Activated CD4-positive, alpha-beta T cell treated with anti-CD3 and anti-CD28 coated beads, Interleukin-10, Interleukin-2, amounts not matched to agents 100 ng/mL and 50 ng/mL, durations not matched to agents 16 hours and 8 hours (primary cell): ENCODE results near the gene GALNT18.

Experiments used
- DNase-seq: peaks from one replicate; pipeline ENCODE4 v3.0.0-alpha.2; 2020

Gene GALNT18

DNA sequence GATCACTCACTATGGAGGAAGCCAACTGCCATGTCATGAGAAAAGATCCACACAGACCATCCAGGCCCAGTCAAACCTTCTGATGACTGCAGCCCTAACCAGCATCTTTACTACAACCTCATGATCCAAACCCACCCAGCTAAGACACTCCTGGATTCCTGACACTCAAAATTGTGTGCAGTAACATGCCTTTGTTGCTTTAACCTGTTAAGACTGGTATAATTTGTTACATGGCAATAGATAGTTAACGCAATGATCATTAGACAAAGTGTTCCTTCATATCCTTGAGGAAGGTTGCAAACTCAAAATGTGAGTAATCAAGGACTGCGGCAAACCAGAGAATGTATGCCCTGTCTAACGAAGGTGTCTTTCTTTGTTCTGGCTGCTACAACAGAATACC, 221.7 kb downstream of the GALNT18 start:
- DNase-seq = no peak

DNA sequence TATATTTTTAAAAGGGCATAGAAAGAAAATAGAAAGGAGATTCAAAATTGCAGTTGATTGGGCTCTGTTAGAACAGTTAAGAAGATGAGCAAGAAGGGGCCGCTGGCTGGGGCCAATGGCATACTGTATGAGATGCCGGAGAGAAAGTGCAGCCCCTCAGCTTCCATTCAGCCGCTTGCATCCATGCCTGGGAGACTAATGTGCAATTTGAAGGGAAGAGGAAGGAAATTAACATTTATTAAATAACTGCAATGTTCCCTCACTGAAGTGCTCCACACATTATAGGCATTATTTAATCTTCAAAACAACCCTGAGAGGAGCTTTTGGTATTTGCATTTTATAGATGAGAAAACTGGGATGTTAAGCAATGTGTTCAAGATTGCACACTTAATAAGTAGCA, 224.0 kb downstream of the GALNT18 start:
- no peak for DNase-seq

DNA sequence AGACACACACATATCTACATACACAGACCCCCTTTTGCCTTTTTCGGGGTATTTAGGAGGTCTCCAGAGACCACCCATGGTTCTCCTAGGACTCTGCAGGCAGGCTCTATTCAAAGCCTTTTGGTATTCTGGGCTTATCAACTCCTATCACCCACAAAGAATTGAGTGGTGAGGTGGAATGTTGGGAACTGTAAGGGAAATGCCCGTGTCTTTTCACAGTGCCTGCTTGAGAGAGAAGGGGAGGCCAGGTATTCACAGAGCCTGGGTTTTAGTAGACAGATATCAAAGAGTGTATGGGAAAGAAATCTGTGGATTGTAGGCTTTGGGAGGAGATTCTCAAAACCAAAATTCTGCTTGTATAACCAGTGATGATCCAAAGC, 224.8 kb downstream of the GALNT18 start:
- no peak for DNase-seq

DNA sequence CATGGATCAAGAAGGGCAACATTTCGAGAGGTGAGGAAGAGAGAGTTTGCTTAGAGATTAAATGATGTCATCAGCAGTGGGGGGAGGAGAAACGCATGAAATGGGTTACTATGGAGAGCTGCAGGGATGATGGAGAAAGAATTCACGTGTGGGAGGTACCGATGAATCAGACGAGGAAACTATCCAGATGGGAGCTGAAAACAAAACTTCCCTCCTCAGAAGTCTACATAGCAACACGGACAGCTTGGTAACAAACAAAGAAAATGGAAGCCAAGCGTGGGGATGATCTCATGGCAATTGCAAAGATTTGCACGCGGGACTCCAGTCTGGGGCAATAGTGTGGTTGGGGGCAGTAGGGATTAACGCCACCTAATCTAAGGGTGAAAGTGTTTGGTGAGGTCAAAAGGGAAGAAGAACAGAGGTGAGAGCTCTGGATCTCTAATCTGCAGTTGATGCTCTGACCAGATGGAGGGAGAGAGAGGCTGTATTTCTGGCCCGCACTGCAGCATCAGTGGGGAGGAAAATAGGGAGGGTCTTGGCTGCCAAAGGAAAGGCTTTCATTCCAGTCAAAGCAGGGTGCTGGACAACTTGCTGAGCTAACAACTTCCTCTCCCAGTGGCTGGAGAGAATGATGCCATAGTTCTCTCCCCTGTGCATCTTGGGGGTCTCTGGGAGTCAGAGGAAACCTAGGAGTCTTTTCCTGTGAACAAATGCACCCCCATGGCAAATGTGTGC, 225.3 kb downstream of the GALNT18 start:
- no peak for DNase-seq

DNA sequence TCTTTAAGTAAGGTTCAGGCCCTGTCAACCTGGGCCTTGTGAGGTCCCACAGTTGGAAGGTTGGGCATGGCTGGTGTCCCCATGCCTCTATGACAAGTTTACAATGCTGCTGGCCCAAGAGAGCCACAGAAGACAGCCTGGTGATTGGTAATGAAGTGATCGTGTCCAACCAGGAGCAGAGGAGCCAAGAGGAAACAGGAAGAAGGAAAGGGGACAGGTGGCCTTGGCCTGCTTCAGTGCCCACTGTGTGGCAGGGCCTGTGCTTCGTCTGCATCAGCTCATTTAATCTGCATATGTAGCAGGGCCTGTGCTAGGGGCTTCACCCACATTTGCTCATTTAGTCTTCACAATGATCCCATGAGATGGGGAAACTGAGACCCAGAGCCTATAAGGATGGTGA, 226.7 kb downstream of the GALNT18 start:
- DNase-seq = no peak

DNA sequence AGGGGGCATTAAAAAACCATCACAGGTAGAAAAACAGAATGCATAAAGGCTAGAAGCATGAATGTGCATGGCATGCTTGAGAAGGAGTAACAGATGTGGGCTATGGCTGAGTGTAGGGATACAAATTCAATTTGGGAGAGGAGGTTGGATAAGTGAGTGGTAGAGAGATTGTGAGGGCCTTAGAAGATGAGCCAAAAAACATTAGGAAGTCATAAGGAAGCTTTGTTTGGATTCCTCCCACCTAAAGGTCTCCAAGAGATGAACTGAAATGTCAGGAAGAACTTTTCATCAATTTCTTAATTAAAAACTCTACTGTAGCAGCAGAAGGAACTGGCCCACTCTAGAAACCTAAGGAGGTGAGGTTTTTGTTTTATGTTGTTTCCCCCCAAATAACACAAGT, 227.6 kb downstream of the GALNT18 start:
- no peak for DNase-seq

DNA sequence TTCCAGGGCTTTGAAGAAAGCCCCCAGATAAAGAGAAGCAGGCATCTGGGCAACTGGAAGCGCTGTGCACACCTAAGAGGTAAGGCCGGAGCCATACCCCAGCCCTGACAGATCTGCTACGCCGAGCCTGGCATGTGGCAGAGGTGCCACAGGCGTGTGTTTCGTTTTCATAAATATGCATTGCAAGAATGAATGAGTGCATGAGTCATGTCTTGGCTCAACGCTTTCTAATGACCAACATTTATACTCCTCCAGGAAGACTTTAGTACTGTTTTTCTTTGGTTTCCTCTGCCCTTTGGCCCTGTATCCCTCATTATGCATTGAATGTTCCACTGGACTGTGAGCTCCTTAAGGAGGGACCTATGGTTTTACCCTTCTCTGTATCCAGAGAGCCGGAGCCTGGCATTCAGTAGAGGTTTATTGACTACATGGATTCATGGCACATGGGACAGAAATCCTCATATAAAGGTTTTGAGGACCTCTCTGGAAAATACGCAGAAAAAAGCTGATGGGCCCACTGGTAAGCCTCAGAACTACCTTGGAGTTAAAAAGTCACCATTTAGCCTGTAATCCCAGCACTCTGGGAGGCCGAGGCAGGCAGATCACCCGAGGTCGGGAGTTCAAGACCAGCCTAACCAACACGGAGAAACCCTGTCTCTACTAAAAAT, 229.9 kb downstream of the GALNT18 start:
- no peak for DNase-seq

DNA sequence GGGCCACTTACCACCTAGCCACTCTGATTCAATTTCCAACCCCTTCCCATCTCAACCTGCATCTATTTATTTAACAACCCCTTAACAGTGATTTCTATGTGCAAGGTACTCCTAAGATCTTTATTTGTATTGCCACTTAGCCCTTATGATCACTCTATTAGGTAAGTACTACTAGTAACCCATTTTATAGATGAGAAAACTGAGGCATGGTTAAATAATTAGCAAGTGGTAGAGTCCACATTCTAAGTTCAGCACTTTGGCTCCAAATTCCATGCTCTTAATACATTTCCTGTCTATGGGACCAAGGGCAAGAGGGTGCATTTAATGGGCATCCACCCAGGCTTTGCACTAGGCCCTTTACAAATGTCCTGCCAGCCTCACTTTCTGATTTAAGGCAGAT, 230.6 kb downstream of the GALNT18 start:
- DNase-seq = no peak

DNA sequence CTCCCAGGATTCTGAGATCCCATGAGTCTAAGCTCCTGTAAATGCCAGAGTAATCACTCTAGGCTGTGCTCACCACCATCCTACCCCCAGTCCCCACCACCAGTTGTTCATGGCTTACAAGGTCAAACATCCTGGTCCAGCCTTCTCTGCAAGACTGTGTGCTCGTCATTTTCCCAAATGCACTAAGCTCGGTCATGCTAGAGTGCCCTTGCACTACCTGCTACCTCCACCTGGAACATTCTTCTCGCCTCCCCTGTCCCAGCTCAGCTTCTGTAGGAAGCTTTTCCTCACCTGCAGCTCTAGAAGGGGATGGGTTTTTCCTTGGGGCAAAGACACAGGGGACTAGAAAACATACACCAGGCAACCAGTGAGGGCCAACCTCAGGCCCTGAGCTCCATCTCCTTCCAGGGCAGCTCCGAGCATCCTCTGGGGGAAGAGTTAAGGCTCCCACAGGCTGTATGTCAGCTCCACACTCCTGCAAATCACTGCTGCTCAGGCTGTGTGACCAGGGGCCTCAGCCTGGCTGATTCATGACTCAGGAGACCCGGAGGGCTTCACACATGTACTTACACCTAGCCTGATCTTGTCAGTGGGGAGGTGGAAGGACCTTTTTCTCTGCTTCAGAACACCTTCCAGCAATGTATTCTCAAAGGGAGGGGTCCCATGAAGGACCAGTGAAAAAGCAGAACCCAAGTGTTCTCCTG, 231.6 kb downstream of the GALNT18 start:
- DNase-seq = no peak

DNA sequence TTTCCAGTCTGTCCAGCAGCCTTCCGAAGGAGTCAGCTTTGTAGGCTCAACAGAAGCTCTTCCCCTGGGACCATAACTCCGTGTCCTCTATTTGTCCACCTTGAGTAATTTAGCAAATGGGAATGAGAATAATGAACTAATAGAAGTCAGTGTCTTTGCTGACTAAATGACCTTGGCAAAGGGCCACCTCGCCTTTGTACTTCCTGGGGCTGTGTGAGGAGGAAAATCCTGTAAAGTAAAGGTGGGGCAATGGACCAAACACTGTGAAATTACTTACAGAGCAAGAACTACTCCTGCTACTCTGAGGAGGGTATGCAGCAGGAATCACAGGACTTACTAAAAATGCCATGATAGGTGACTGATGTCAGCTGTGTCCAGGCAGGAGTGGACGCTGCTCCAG, 232.6 kb downstream of the GALNT18 start:
- DNase-seq = no peak

DNA sequence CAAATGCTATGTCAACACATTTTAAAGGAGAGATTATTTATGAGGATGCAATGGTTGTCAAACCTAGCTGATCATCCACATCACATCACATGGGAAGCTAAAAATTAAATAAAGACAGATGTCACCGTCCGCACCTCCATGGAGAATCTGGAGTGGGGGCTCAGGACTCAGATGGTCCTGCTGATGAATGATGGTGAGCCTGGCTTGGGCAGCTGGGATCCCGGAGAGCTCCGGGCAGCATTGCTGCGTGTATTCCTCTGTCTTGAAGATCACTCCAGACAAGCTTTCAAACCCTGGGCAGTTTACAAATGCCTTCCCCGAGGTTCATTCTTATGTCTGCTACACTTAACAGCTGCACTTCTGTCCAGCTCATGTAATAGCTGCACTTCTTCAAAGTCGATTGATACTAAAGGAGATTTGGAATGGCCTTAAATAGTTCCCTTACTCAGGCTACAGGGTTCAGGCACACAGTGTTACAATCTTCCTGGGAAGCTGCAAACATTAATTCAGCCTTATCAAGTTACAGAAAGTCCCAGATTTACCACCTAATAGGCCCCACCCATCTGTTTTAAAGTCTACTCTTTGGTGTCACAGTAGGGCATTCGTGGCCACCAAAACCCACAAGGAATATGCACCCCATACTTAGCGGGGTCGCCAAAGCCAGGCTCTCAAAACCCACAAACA, 234.0 kb downstream of the GALNT18 start:
- no peak for DNase-seq

DNA sequence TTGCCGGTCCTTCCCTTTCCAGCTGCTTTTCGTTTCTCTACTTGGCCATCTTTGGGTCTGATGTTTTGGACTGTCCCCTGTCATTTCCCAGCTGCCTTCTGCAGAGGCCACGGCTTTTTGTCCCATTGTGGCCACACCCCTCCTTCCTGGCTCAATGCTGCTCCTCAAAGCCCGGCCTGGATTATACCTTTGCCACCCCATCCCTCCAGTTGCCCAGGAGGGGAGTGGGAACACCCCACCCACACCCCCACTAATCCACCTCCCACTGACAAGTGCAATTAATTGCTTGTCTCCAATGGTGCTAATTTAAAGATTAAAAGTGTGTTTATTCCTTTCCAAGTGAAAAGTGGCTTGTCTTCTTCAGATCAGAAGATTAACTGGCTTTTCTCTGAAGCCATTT, 234.6 kb downstream of the GALNT18 start:
- DNase-seq = no peak

DNA sequence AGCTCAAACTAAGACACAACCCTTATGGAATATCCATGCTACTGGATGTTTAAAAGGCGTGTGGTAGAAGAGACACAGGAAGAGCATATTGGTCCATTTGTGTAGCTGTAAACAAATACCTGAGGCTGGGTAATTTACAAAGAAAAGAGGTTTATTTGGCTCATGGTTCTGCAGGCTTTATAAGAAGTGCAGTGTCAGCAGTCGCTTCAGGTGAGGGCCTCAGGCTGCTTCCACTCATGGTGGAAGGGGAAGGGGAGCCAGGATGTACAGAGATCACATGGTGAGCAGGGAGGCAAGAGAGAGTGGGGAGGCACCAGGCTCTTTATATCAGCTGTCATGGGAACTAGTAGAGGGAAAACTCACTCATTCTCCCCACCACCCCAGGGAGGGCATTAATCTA, 237.0 kb downstream of the GALNT18 start:
- DNase-seq = no peak

DNA sequence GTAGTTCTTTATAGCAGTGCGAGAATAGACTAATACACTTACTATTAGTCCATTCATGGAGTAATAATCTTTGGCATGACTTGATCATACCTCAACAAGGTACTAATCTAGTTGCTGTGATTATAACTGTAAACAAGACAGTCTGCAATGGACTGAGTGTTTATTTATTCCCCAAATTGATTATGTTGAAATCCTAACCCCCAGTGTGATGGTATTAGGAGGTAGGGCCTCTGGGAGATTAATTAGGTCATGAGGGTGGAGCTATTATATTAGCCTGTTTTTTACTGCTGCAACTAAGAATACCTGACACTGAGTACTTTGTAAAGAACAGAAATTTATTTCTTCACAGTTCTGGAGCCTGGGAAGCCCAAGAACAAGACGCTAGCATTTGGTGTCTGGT, 237.8 kb downstream of the GALNT18 start:
- no peak for DNase-seq

DNA sequence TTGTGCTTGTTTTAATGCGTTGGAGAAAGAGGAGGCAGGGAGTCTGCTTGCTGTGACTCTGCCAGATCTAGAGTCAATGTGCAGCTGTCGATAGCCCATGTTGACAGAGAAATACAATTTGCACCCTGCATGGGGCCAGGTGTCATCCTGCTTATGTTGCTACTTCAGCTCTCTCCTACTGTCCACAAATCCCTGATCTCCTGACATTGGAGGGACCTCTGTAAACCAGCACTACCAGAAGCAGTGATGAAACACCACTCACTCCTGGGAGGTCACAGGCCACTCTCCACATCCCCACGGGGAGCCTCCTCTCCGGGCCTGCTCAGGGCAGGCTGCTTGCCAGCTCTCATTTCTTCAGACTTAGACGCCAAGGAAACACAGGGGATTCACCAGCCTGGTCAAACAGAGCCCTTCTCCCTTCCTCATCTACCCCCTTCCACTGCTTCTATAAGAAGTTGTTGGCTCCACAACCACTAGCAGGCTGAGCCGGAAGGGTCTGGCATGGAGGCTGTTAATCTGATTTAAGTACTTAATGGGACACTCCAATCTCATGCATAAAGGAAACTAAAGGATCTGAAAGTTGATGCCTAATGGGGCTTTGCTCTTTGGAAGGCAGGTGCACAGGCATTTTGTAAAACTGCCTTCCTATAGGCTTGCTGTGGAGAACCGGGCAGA, 238.8 kb downstream of the GALNT18 start:
- DNase-seq = no peak

DNA sequence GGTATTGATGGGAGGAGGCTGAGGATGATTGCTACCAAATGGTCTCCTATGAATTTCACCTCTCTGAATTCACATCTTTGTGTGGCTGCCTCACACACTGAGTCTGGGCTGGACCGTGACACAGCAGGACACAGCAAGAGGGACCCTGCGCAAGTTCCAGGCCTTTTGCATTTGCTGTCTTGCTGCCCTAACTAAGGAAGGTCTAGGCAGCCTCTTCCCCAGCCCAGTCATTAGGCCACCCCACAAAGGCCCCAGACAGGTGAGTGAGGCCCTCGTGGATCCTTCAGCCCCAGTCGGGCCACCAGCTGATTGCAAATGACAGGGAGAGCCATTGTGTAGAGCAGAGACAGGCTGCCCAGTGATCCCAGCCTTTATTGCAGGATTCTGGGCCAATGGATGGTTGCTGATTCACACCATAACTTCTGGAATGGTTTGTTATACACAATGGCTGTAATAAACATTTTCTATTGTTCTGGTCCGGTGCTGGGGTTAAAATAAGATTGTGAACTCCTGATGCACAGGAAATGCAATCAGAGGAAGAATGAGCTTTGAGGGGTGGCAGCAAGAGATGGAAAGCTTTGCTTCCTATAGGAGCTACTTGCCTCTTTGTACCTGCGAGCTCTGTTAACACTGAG, 240.2 kb downstream of the GALNT18 start:
- DNase-seq = no peak

DNA sequence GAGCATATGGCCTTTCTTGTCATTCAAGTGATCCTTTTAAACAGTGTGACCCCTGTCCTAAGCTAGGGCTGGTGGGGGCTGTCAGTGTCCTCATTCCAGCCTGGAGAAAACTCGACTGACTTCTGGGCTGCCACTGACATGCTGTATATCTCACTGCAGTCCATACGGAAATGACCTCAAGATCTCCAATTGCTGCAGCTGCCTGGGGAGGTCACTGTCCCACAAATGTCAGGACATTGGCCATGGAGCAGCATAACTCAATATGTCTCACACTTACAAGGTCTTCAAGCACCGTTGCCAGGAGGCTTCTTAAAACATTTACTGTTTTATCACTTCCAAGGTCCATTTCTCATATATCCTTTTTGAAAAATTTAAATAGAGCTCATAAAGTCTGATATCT, 240.9 kb downstream of the GALNT18 start:
- DNase-seq = no peak

DNA sequence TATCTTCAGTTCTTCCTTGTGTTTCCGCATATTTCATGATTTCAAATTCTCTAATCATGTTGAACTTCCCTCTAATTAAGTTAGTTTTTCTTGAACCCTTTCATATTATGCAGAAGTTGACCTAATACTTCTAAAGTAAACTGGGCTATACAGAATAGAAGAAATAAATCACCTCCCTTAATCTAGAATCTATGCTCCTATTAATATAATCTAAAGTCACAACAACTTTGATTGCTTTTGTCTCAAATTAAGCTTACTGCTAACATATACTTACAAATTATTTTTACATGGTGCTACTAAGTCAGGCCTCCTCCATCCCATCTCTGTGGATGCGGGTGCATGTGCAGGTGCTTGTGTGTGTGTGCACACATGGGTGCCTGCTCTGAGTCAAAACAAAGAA, 241.5 kb downstream of the GALNT18 start:
- DNase-seq = no peak

DNA sequence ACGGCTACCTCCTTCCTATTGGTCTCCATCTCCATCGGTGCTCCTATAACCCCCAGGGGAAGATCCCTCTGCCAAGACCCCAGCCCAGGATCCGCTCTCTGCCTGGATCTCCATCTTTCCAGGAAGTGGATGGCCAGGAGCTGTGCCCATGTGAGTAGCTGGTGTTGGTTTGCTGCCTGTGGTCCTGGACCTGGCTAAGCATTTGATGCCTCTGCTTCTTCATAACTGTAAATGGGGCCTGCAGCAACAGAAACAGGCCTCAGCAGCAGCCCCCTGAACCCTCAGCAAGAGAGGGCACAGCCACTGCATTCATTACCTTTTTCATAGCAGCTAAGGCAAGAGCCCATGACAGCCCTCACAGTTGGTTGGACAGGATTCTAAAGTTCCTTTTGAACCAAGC, 242.1 kb downstream of the GALNT18 start:
- DNase-seq = no peak

DNA sequence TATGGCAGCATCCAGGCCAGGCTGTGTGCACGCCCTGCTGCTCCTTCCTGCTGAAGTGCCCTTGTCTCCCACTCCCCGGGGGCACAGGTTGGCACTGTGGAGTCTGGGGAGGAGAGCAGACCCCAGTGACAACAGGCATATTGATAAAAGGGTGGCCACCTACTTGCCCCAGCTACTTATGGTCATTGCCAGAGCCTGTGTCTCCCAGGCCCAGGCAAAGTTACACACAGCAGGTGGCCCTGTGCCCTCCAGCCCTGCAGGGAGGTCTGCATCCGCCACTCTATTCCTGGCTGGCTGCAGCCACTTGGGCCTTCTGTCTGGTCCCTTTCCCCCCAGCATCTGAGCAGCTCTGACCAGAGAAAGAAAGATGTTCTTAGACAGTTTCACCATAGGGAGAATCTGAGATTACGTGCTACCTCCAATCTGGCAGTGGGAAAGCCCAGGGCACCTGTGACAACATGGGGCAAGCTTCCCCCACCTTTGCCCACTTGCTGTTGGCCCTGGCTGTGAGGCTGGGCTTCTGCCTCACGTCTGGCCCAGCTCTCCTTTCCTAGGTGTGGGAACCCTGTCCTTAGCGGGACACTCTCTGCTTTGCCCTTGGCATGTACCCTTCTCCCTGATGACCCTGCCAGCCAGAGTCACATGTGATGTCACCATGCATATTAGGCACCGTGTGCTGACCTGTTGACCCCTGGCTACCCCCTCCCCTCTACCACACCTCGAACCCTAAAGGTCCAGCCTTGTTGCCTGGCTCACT, 243.4 kb downstream of the GALNT18 start:
- no peak for DNase-seq

DNA sequence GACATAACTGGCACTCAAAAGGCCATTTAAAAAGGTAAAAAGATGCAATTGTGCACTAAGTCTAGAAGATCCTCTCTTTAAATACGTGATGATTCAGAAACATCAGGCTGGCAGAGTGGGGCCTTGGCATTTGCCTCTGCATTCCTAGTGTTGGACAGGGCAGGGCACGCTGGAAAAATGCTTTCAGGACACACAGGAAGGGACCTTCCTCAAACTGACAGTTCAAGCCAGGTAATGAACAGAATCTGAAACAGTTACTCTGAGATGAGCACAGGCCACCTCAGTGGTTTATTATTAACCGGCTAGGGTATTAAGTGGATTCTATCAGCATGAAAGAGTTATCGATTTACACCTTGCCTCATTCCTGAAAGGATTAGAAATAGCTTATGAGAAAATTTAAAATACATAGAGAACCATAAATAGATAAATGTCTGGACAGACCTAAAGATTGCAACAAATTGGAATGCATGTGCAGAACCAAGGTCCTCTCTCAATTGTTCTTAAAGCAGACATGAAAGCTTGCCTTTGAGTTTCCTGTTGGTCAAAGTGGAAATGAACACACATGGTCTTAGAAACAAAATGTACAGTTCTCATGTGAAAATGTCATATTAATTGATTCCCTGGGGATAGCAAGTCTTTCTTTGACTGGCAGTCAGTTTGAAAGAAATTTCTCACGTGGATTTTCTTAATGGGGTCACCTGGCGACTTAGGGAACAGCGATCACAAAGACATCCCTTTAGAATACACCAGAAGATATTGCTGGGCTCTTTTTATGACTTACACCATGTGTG, 247.3 kb downstream of the GALNT18 start:
- no peak for DNase-seq
